LNCAP (cell line): ENCODE results near the gene TXNDC16.

Experiments
- CTCF ChIP-seq: fragments of 450-650 bp; IDR thresholded peaks from 2 replicates; pipeline ENCODE4 v1.5.1; 2017; ENCODE audit warnings: mild to moderate bottlenecking

Gene TXNDC16

GRCh38 chr14:52442166-52442565, 110.1 kb downstream of the TXNDC16 start:
- TF ChIP-seq CTCF, result no peak

DNA sequence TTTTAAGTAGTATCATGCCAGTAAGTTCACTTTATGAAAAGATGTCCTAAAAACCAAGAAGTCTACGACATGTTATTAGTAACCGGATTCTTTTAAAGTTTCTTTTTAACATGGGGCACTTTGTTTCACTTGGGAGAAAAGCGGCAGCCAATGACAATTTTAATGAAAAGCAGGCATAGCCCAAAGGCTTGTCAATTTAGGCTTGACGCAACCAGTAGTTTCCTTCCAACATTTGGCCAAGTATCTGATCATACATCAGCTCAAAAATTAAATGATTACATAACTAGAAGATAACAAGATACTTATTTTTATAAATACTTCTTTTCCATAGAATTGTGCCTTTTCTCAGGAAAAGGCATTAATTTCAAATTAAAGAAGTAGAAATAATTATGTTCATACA, 112.8 kb downstream of the TXNDC16 start:
- no peak for TF ChIP-seq CTCF

DNA sequence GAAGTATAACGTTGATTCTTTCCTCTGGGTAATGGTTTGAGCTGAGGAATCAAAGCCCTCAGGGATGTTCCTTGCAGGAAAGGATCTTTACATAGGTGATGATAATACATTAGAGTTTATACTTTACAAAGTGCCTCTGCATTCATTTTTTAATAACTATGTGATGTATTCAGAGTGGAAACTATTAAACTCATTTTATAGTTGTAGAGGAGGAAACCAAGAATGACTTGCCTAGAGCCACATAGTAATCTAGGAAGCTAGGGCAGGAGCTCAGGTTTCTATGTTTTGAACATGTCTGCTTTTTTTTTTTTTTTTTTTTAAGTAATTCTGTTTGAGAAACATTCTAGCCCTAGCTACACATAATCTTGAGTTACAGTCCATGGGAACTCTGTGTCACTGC, 117.3 kb downstream of the TXNDC16 start:
- no peak for TF ChIP-seq CTCF

DNA sequence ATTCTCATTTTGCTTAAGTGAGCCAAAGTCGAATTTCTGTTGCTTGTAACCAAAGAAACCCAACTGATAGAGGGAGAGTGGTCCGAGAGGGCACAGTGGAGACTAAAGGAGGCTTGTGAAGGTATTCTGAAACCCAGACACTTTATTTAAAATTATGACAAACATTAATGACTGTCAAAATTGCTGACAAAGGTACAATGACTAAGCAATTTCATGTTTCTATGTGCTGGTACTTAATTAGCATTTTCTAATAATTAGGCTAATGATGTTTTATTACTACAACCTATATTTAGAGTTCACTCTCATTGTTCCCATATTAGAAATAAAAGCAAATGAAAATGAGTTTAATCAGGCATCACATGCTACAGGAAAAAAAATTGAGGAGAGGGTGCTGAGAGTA, 121.8 kb downstream of the TXNDC16 start:
- no peak for TF ChIP-seq CTCF

- no peak for TF ChIP-seq CTCF
These were observed 122.9 kb downstream of the TXNDC16 start for GRCh38 chr14:52429451-52429850.

GRCh38 chr14:52427460-52427859, 124.8 kb downstream of the TXNDC16 start:
- TF ChIP-seq CTCF, result no peak

- no peak for TF ChIP-seq CTCF
These were observed 129.5 kb downstream of the TXNDC16 start for GRCh38 chr14:52422650-52423356.

GRCh38 chr14:52417139-52417538, 135.2 kb downstream of the TXNDC16 start:
- no peak for TF ChIP-seq CTCF
